Activated CD4-positive, alpha-beta T cell treated with anti-CD3 and anti-CD28 coated beads, Interleukin-10, Interleukin-2, amounts not matched to agents 100 ng/mL and 50 ng/mL, durations not matched to agents 16 hours and 8 hours (primary cell): ENCODE results near the gene POM121.
"Not testable (repeated sequence)": the region's sequence is repeated elsewhere in the genome, so short reads cannot be mapped to it uniquely, and the experiment has no call there.

Experiments
- DNase-seq: peaks from one replicate; pipeline ENCODE4 v3.0.0-alpha.2; 2020

POM121 gene

DNA sequence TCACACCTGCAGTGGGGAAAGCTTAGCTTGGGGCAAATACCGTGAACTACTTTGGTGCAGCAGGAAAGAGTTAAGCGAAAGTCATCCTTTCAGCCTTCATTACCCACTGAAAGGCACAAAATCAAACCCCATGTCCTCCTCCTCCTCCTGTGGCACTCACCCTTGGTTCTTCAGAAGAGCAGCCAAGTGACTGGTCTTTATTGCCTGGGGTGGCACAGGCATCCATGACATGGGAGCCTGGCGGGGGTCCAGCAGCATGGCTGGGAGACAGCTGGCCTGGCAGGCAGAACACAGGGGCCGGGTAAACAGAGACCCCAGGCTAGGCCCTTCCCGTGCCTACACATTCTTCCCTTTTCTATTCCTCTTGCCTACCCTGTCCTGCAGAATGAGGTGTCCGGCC, 24.8 kb downstream of the POM121 start:
- DNase-seq: not testable (repeated sequence)

DNA sequence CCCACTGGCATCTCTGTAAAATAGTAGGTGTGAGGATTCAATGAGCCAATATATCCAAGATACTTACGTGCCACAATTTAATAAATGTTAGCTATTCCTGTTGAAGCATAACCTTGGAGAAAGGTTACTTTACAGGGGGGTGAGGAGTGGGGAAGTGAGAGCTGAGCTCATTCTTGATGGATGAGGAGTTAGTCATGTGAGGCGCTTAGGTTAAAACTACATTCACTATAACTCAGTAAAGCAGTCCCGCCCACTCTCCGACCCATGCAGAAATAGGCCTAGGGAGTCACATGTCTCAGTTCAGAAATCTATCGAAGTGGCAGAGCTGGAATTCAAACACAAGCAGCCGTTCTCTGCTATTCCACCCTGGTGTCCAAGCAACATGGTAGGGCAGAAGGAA, 25.5 kb downstream of the POM121 start:
- DNase-seq: not testable (repeated sequence)

DNA sequence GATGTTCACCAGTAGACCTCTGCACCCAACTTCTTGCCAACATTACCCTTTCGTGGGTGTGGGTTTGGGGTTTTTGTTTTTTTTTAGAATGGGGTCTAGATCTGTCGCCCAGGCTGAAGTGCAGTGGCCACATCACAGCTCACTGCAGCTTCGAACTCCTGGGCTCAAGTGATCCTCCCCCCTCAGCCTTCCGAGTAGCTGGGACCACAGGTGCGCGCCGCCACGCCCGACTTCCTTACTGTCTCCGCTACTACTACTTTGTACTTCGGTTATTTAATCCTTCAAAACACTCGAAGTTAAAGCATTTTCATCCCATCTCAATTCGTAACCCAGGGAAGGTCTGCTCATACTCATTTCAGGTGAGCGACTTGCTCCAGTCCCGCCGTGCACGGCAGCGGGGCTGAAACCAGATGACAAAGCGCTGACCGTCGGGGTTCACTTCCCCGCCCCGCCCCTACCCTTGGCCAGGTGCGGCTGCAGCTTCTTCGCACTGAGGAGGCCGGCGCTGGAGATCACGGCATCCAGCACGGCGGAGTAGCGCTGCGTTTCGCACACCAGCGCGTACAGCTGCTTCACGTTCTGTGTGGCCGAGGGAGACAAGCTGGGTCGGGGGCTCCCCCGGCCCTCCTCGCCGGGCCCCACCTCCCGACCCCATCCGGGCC, 29.1 kb downstream of the POM121 start:
- not testable (repeated sequence) for DNase-seq

DNA sequence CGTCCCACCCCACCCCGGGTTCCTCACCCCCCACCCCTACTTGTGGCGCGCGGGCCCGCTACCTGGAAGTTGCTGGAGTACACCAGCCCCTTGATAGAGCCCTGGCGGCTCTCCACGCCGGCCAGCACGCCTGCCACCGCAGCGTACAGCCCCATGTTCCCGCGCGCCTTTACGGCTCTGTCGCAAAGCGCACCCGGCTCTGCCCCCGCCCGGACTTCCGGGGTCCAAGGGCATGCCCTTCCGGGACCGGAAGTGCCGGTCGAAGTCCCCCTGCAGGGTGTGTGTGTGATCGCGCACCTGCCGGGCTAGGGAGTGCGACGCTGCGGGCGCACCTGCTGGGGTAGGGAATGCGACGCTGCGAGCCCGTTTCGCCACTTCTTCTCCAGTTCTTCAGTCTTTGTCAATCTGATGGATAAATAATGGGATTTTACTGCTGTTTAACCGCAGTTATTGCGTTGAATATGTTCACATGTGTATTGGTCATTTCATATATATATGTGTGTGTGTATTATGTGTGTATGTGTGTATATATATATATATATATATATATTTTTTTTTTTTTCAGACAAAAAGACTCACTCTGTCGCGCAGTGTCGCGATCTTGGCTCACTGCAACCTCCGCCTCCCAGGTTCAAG, 29.8 kb downstream of the POM121 start:
- DNase-seq: not testable (repeated sequence)

DNA sequence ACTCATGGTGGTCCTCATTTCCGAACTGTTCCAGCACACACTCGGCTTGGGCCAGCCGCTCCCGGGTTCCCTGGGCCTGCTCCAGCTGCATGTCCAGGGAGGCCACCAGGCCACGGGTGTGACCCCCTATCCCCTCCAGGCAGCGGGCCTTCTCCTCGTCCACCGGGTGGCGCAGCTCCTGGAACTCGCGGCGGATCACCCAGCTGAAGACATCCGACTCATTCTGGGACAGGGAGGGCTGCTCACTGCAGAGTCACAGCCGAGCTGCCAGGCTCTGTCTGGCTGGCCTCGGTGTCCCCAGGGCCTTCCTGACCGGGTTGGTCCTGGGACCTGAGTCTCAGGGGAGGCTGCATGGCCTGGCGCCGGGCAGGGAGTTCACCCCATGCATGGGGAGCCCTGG, 35.1 kb downstream of the POM121 start:
- DNase-seq: not testable (repeated sequence)

DNA sequence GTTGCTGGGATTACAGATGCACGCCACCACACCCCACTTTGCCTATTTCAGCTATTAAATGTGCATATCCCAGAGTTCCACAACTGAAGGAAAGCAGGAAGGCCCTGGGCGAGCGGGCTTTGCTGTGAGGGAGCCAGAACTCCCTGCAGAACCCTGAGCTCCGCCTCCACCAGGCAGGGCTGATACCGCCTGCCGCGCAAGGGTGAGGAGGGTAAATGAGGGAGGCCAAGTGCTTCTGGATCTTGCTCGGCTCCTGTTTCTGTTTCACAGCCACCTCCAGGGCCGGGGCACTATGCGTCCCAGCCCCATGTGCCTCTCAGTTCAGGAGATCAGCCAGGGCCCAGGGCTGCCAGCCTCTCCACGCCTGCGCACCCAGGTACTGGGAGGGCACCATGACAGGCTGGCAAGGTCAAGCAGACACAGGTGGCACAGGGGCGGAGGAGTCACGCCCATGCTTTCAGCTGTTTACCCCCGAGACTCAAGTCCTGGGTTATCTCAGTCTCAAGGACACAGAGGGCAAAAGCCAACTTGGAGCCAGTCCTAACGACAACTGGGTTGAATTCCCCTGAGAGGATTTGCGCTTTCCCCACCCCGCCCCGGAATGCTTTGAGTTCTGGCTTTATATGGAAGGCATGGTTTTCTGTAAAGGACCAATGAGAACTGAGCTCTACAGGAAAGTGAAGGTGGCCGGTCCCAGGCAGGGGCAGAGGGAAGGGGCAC, 35.9 kb downstream of the POM121 start:
- not testable (repeated sequence) for DNase-seq

DNA sequence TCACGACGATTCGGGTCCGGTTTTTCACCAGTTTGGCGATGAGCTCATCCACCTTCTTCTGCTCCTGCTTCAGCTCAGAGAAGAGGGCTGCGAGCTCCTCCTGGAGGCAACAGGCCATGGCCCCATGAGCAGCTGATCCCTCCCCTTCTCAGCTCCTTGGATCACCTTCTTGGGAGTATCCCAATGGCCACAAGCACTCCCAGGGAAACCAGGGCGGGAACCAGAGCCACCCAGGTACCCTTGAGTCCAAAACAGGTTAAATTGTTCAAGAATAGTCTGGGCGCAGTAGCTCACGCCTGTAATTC, 36.4 kb downstream of the POM121 start:
- DNase-seq: not testable (repeated sequence)

DNA sequence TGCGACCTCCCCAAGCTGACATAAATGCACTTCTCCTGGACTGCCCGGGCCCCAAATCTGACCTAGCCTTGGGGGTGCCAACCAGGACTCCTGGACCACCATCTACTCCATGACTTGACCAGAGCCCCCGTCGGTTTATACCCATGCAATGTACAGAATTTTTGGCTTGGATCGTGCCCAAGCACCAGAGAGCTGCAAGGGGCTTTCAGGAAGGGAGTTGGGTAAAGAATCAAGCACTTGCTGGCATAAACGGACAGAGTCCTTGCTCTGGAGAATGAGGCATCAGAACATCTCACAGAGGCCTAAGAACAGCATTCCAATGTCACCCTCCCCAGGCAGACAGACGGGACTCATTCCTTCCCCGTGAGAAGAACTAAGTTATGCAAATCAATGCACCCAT, 38.2 kb downstream of the POM121 start:
- not testable (repeated sequence) for DNase-seq

DNA sequence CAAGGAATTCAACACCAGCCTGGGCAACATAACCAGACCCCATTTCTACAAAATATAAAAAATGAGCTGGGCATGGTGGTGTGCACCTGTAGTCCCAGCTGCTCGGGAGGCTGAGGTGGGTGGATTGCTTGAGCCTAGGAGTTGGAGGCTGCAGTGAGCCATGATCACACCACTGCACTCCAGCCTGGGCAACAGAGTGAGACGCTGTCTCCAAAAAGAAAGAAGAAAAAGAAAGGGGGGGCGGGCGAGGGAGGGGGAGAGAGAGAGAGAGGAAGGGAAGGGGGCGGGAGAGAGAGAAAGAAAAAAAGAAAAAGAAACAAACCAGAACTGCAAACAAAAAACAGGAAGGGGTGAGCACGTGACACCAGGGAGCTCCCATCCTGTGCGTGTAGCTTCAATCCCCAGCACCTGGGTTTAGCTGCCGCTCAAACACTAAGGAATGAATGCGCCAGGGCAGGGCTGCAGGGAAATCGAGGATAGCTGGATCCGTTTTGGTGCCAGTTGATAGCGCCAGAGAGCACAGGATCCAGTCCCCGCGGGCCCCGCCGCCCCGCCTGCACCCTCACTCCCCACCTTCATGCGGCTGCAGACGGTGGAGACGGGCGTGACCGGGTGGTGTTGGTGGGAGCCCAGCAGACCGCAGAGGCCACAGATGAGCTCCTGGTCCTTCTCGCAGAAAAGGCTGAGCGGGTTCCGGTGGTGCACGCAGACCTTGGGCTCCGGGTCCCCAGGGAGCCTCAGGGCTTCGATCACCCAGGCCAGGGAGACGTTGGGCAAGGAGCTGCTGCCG, 40.5 kb downstream of the POM121 start:
- DNase-seq: not testable (repeated sequence)

DNA sequence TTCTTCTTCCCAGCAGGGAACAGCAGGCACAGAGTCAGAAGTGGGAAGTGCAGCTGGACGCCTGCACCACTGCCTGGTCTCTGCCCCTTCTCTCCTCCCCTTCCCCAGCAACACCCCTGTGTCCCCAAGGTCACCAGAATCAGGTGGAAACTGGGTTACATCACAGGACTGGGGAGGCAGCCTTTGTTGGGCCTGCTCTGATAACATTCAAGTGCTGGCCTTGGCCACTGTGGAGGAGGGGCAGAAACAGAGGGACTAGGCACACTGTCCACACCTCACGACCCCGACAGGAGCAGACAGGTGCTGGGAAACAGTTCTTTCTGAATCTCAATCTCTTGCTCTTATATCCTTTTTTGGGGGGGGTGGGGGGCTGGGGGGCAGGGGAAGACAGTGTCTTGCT, 42.0 kb downstream of the POM121 start:
- not testable (repeated sequence) for DNase-seq

DNA sequence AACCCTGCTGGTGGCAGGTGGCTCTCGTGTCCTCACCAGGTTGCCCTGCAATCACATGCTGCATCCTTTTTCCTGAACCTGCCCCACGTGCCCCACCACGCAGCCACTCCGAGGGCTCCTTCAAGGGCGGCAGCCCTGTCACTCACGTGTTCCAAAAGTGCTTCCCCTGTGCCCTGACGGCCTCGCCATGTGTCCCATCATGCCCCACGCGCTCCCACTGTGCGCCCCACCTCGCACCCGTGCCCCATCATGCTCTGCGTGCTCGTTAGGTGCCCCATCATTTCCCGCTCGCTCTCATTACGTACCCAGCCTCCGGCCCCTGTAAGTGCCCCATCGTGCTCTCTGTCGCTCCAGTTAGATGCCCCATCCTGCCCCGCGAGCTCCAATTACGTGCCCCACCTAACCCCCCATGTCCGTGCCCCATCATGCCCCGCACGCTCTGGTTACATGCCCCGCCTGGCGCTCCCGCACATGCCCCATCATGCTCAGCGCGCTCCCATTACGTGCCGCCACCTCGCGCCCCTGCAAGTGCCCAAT, 44.2 kb downstream of the POM121 start, which contains the start of gene TRIM74:
TSS of gene TRIM74 (minus strand) at position 487 of the 537 bp plus-strand sequence. CDS start 3,309 bp downstream, outside the sequence.
- DNase-seq: not testable (repeated sequence)

DNA sequence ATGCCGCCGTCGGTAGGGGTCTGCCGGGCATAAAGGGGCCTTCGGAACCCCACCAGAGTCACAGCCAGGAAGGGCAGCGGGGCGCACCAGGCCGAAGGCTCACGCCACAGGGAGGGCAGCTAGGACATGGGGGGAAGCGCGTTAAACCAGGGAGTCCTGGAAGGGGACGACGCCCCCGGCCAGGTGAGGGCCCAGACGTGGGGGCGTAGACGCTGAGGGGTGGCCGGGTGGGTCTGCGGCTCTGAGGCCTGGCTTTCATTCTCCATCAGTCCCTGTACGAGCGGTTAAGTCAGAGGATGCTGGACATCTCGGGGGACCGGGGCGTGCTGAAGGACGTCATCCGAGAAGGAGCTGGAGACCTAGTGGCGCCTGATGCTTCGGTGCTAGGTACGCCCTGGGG, 44.8 kb downstream of the POM121 start:
- DNase-seq: not testable (repeated sequence)

DNA sequence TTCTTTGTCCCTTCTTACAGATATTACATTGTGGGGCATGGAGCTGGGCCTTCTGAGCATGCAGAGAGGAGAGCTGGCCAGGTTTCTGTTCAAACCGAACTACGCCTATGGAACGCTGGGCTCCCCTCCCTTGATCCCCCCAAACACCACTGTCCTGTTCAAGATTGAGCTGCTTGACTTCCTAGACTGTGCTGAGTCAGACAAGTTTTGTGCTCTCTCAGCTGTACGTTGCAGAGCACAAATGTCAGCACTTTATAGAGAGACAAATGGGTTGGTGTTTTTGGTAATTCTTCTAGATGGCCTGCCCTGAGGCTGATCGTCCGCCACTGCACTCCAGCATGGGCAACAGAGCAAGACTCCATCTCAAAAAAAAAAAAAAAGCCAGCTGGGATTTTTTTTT, 46.6 kb downstream of the POM121 start:
- not testable (repeated sequence) for DNase-seq

DNA sequence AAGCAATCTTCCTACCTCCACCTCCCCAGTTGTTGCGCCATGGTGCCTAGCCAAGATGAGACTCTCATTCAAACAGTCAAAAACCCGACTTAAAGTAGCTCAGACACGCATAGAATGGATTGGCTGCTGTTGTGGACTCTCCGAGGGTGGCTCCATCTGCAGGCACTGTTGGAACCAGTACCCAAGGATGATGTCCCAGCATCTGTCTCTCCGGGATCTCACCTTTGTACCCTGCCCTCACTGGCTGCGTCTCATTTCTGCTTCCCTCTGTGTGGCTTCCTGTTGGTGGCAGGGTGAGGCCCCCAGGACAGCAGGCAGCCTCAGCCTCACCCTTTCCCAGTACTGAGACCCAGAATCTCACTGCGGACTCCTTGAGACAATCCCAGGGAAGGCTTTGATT, 49.9 kb downstream of the POM121 start:
- not testable (repeated sequence) for DNase-seq

DNA sequence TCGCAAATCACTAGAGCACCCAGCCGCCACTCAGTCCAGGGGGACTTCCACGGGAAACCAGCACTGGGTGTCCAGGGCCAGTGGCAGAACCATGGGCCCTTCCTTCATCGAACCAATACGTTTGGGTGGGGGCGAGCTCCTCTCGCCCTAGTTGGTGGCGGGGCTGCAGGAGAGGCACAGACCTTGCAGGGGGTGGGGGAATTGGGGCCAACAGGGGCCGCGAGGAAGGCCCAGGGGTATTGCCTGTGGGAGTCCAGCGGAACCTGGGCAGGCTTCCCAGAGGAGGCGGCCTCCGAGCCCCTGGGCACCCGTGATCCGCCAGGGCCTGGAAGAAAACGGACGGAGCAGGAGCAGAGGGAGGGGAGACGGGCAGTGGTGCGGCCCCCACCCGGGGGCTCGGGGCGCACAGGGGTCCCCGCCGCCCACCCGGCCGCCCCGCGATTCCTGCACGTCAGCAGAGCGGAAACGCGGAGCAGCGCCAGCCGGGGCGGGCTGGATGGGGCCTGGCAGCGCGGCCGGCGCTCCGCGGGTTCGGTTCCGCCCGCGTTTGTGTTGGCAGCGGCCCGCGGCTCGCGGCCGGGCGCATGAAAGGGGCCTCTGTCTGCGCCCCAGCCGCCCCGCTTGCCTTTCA, 50.9 kb downstream of the POM121 start:
- not testable (repeated sequence) for DNase-seq

DNA sequence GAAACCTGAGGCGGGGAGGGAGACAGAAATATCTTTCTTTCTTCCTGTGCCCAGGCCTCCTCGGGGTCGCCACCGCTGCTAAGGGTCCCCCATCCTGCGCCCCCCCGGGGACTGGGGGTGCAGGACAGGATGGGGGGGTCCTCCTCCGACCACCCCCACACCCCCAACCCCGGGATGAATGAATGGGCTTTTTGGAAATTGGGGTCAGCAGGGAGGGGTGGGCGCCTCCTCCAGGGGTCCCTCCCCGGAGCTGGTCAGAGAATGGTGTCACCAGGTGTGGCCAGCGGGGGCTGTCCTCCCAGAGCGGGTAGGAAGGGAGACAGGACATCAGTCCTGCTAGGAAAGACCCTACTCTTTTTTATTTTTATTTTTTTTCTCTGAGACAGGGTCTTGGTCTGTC, 51.5 kb downstream of the POM121 start:
- not testable (repeated sequence) for DNase-seq

DNA sequence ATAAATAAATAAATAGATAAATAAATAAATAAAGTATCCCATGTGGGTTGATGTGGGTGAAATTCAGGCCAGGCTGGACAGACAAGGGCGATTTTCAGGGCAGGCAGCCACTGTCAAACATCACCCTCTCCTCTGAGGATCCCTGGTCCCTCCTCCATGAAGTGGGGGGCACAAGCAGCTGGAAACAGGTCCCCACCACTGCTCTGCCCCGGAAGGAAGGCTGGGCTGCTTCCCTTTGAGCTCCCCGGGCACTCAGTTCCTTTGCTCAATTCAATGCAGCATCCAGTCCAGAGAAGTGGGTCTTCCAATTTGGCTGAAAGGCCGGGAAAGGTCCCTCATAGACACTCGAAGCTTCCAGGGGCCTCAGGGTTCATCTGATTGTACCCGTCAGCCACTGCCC, 55.5 kb downstream of the POM121 start:
- not testable (repeated sequence) for DNase-seq

DNA sequence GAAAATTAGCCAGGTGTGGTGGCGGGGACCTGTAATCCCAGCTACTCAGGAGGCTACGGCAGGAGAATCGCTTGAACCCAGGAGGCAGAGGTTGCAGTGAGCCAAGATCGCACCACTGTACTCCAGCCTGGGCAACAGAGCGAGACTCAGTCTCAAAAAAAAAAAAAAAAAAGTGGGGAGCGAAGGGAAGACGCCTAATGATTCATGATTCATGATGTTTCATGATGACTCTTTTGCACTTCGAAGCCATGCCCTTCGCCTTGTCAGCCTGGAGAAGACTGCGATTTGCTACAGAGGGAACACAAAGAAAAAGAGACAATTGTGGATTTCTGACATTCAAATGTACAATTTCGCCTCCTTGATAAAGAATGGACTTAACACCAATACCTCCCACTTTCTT, 57.2 kb downstream of the POM121 start:
- not testable (repeated sequence) for DNase-seq

DNA sequence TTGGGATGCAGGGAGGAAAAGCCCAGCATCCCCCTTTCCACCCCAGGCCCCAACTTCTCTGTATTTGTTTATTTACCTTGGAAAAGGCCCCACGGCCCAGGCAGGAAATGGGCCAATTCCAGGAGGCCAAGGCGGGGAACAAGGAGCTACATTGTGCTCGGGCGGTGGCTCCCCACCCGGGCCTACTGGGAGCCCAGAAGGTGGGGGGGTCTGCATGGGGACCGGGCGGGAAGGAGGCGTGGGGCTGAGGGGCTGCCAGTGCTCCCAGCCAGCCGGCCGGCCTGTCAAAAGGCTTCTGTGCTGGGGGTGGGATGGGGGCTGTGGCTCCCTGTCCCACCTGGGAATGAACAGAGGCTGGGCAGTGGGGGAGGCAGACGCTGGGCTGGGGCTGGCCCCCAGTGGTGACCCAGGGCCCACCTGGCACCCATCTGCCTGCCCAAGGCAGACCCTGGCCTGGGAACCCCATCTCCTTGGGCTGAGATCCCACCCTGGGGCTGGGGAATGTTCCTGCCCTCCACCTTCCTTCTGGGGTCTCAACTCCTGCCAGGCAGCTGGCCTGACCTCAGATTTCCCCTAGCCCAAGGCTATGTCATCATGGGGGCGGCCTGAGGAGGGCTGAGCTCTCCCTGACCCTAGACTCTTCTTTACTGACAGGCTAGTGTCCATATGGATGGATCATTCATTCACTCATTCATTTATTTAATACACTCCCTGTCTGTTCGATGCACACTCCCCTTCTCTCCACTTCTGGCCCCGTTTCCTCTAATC, 65.4 kb downstream of the POM121 start:
- DNase-seq: not testable (repeated sequence)

DNA sequence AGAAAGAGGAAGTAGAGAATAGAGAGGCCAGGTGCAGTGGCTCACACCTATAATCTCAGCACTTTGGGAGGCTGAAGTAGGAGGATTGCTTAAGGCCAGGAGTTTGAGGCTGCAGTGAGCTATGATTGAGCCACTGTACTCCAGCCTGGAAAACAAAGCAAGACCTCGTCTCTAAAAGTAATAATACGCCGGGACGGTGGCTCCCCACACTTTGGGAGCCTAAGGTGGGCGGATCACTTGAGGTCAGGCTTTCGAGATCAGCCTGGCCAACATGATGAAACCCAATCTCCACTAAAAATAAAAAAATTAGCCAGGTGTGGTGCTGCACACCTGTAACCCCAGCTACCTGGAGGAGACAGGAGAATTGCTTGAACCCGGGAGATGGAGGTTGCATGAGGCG, 70.6 kb downstream of the POM121 start:
- not testable (repeated sequence) for DNase-seq

DNA sequence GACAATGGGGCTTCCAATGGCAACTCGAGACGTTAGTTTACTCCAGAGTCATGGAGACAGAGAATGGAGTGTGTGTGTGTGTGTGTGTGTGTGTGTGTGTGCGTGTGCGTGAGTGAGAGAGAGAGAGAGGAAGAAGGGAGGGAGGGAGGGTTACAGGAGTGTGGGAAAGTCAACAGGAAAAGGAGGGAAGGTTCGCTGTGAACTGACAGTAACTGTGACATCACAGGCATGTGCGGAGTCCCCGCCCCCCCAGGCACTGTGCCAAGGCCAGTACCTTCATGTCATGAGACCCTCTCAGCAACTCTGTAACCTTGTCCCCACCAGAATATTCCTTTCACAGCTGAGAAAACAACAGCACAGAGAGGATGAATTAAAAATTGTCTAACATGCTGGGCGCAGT, 72.6 kb downstream of the POM121 start:
- DNase-seq: not testable (repeated sequence)
